ACC112 (cell line): ENCODE measurements around the gene PAFAH1B1.
"Not testable (repeated sequence)": the region's sequence is repeated elsewhere in the genome, so short reads cannot be mapped to it uniquely, and the experiment has no call there.

Experiments used
- H2AFZ ChIP-seq: fragments of 200-600 bp; sonication (generic); one replicate; pipeline ENCODE4 v1.6.0; 2017; ENCODE audit warnings: antibody characterized with exemption, low read length; ENCODE audit not compliant: unreplicated experiment
- H3K27ac ChIP-seq: fragments of 200-600 bp; sonication (generic); 2 replicates; pipeline ENCODE4 v1.5.1; 2014; ENCODE audit warnings: low read depth, mild to moderate bottlenecking, antibody characterized with exemption, low read length, moderate library complexity
- H3K27me3 ChIP-seq: fragments of 200-600 bp; sonication (generic); 2 replicates; pipeline ENCODE4 v1.6.1; 2014; ENCODE audit warnings: mild to moderate bottlenecking, antibody characterized with exemption, low read length, moderate library complexity, mixed read lengths; ENCODE audit not compliant: insufficient read depth
- H3K36me3 ChIP-seq: fragments of 200-600 bp; sonication (generic); 2 replicates; pipeline ENCODE4 v1.6.1; 2016; ENCODE audit warnings: mild to moderate bottlenecking, antibody characterized with exemption, low read length, moderate library complexity, mixed read lengths; ENCODE audit not compliant: insufficient read depth
- H3K4me1 ChIP-seq: fragments of 200-600 bp; sonication (generic); one replicate; pipeline ENCODE4 v1.6.1; 2016; ENCODE audit warnings: low read length, mixed read lengths; ENCODE audit not compliant: insufficient read depth, unreplicated experiment, control insufficient read depth
- H3K4me3 ChIP-seq: fragments of 200-600 bp; sonication (generic); 2 replicates; pipeline ENCODE4 v1.5.1; 2014; ENCODE audit warnings: mild to moderate bottlenecking, low read depth, low read length
- H3K79me2 ChIP-seq: fragments of 200-600 bp; sonication (generic); one replicate; pipeline ENCODE4 v1.6.0; 2016; ENCODE audit warnings: low read length; ENCODE audit not compliant: control insufficient read depth, unreplicated experiment, insufficient read depth

The PAFAH1B1 gene

GRCh38 chr17:2660410-2660809, 67.0 kb downstream of the PAFAH1B1 start:
- not testable (repeated sequence) for H3K27me3 ChIP-seq, H3K4me3 ChIP-seq, H3K27ac ChIP-seq, H3K36me3 ChIP-seq, H2AFZ ChIP-seq
- H3K4me1 ChIP-seq, result peaks cover 23% of the 10 kb centered on the region
- H3K79me2 ChIP-seq, result peaks cover 89% of the 10 kb centered on the region

GRCh38 chr17:2672026-2672425, 78.6 kb downstream of the PAFAH1B1 start:
- Histone ChIP-seq H3K4me1 (no peaks in the 10 kb centered on the region), H3K27ac (no peak overlapping the region), H2AFZ (no peak overlapping the region), H3K36me3 (peaks cover 54% of the 10 kb centered on the region), H3K79me2 (peaks cover 22% of the 10 kb centered on the region), H3K4me3 (no peak overlapping the region), H3K27me3 (no peaks in the 10 kb centered on the region)

GRCh38 chr17:2679247-2679646, 85.8 kb downstream of the PAFAH1B1 start:
- not testable (repeated sequence) for H3K27ac ChIP-seq, H3K4me1 ChIP-seq, H3K79me2 ChIP-seq, H2AFZ ChIP-seq, H3K4me3 ChIP-seq, H3K27me3 ChIP-seq
- H3K36me3 ChIP-seq, result peaks cover 64% of the 10 kb centered on the region

- Histone ChIP-seq H3K36me3 (peaks cover 59% of the 10 kb centered on the region), H3K27ac (no peak overlapping the region)
Observed at GRCh38 chr17:2680961-2681360, 87.5 kb downstream of the PAFAH1B1 start.

GRCh38 chr17:2681650-2682049, 88.2 kb downstream of the PAFAH1B1 start:
- H3K4me3 ChIP-seq, result no peak overlapping the region
- H3K4me1 ChIP-seq, result peaks cover 7% of the 10 kb centered on the region
- H3K79me2 ChIP-seq, result peaks cover 3% of the 10 kb centered on the region
- no peak overlapping the region for H3K27ac ChIP-seq
- peaks cover 55% of the 10 kb centered on the region for H3K36me3 ChIP-seq
- H3K27me3 ChIP-seq, result no peaks in the 10 kb centered on the region
- H2AFZ ChIP-seq, result no peak overlapping the region

More at GRCh38 chr17:2680961-2681360, 87.5 kb downstream of the PAFAH1B1 start:
- H3K4me1 ChIP-seq, result peaks cover 7% of the 10 kb centered on the region
- peaks cover 3% of the 10 kb centered on the region for H3K79me2 ChIP-seq
- H3K27me3 ChIP-seq, result no peaks in the 10 kb centered on the region
- no peak overlapping the region for H3K4me3 ChIP-seq
- H2AFZ ChIP-seq, result no peak overlapping the region

- H2AFZ ChIP-seq, result no peak overlapping the region
- H3K36me3 ChIP-seq, result peaks cover 50% of the 10 kb centered on the region
- H3K79me2 ChIP-seq, result peaks cover 3% of the 10 kb centered on the region
- H3K4me1 ChIP-seq, result peaks cover 7% of the 10 kb centered on the region
- H3K27ac ChIP-seq, result no peak overlapping the region
- no peak overlapping the region for H3K4me3 ChIP-seq
- H3K27me3 ChIP-seq, result no peaks in the 10 kb centered on the region
Observed at GRCh38 chr17:2682176-2682938, 88.9 kb downstream of the PAFAH1B1 start.

- H2AFZ ChIP-seq, result no peak overlapping the region
- H3K4me1 ChIP-seq, result peaks cover 7% of the 10 kb centered on the region
- no peaks in the 10 kb centered on the region for H3K27me3 ChIP-seq
- H3K79me2 ChIP-seq, result peaks cover 2% of the 10 kb centered on the region
- H3K36me3 ChIP-seq, result peaks cover 45% of the 10 kb centered on the region
- no peak overlapping the region for H3K4me3 ChIP-seq
- H3K27ac ChIP-seq, result no peak overlapping the region
Observed at GRCh38 chr17:2683912-2684311, 90.5 kb downstream of the PAFAH1B1 start.

- Histone ChIP-seq H3K79me2 (no peaks in the 10 kb centered on the region), H3K4me1 (peaks cover 7% of the 10 kb centered on the region), H2AFZ (no peak overlapping the region), H3K27ac (no peak overlapping the region), H3K36me3 (peaks cover 41% of the 10 kb centered on the region), H3K27me3 (no peaks in the 10 kb centered on the region), H3K4me3 (no peak overlapping the region)
Observed at GRCh38 chr17:2684549-2684948, 91.1 kb downstream of the PAFAH1B1 start.

- Histone ChIP-seq H3K36me3 (peaks cover 32% of the 10 kb centered on the region), H3K4me3 (no peak overlapping the region), H3K27ac (no peak overlapping the region), H3K27me3 (no peaks in the 10 kb centered on the region), H3K79me2 (no peaks in the 10 kb centered on the region), H3K4me1 (peaks cover 7% of the 10 kb centered on the region), H2AFZ (no peak overlapping the region)
Observed at GRCh38 chr17:2685696-2686095, 92.2 kb downstream of the PAFAH1B1 start.

GRCh38 chr17:2687074-2687418, 93.6 kb downstream of the PAFAH1B1 start:
- peaks cover 23% of the 10 kb centered on the region for H3K36me3 ChIP-seq

More at GRCh38 chr17:2687074-2687418, 93.6 kb downstream of the PAFAH1B1 start:
- Histone ChIP-seq H3K27ac (0 out of 2 replicates have a peak overlapping the region, but pooled peaks have one; percentile 4), H3K4me3 (no peak overlapping the region), H2AFZ (no peak overlapping the region), H3K4me1 (peaks cover 2% of the 10 kb centered on the region), H3K79me2 (no peaks in the 10 kb centered on the region), H3K27me3 (no peaks in the 10 kb centered on the region)
